ENCODE measurements around the gene NPPB. TPM values are rescaled to one million over a fixed set of nuclear protein-coding genes. Genes with fewer than 3 reads are reported as not detected.

The NPPB gene
- total and polyA plus RNA-seq, 9 of the 15 experiments (the other 6 are each of a cell fraction or from before 2014, with no cell fraction given), result not detected

GRCh38 chr1:11858968-11859871 is 475 bp upstream of the NPPB start (continued):
- no peak for TF ChIP-seq ETV1 (tag; conservative IDR thresholded peaks at IDR 0.05; ENCODE audit: low read depth)
- TF ChIP-seq BRF1 (IDR thresholded peaks at IDR 0.05; ENCODE audit: borderline replicate concordance, extremely low read depth, insufficient read length), result no peak
- peak; percentile 31; the same call in 1 of the 2 replicates for TF ChIP-seq ZNF740 (CRISPR knock-in tag; IDR thresholded peaks at IDR 0.05)
- TF ChIP-seq ZNF740 (tag; IDR thresholded peaks at IDR 0.05), result no peak
- no peak for TF ChIP-seq KLF1 (tag; IDR thresholded peaks at IDR 0.05)
- TF ChIP-seq ILK (tag; IDR thresholded peaks at IDR 0.05; ENCODE audit: borderline replicate concordance, low read depth), result no peak
- no peak for TF ChIP-seq HNRNPK (IDR thresholded peaks at IDR 0.05; ENCODE audit: low read depth, low read length, poor library complexity, severe bottlenecking)
- TF ChIP-seq ZNF408 (CRISPR knock-in tag; IDR thresholded peaks at IDR 0.05; ENCODE audit: low read depth), result no peak
- TF ChIP-seq THAP7 (CRISPR knock-in tag; IDR thresholded peaks at IDR 0.05), result no peak
- TF ChIP-seq RREB1 (CRISPR knock-in tag; IDR thresholded peaks at IDR 0.05), result no peak
- peak in 1 of 2 experiments; percentile 86; a peak in 1 of 4 replicates for TF ChIP-seq SRF (CRISPR knock-in tag; IDR thresholded peaks at IDR 0.05)
- TF ChIP-seq BRD4 (IDR thresholded peaks at IDR 0.05), result no peak
- TF ChIP-seq ZZZ3 (IDR thresholded peaks at IDR 0.05), result no peak
- no peak for TF ChIP-seq ERF (CRISPR knock-in tag; IDR thresholded peaks at IDR 0.05)
- TF ChIP-seq UBTF (IDR thresholded peaks at IDR 0.05; ENCODE audit: borderline replicate concordance in 1 of 2, low read depth in 2 of 2, low read length in 2 of 2), result 0 out of 4 replicates have a peak, but pooled peaks of 1 of the 2 experiments have one; percentile 53
- no peak for TF ChIP-seq U2AF2 (optimal IDR thresholded peaks at IDR 0.05; ENCODE audit: low read depth, low read length)

Data from K562 (cell line).